ENCODE measurements around the gene SYT17. TPM values are rescaled to one million over a fixed set of nuclear protein-coding genes. Genes with fewer than 3 reads are reported as not detected.

SYT17 gene
- total RNA-seq, 3 donors from 2014 or later = 1.9 to 11.9 (median 5.2) TPM

DNA sequence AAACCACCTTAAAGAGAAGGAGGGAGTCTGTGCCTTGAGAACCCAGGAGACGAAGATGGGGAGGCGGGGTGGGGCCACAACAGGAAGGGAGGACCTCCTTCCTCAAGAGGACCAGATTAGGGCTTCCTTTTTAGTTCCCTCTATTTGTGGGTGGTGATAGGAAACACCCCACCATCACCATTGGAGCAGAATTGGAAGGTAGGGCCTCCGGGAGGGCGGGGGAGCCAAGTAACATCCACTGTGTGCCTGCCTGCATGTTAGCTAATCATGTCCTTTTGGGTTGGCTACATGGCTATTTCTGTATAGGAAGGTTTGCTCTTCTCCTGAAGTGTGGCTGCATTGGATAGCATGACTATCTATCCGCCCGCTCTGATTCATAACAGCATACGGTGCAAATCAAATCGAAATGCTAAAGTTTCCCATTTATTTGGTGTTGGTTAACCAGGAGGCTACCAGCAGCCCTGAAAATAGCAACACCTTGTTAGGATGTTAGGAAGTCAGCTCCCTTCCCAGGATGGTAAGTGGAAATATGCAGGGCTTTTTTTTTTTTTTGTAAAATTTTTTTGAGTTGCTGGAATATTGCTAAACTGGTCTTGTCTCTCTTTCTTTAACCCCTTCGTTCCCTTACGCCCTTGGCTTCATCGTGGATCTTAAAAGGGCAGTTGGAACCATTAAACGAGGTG is 4.2 kb downstream of the SYT17 start:
- no peaks in the 10 kb centered on the region for H3K4me1 ChIP-seq
- no peaks in the 10 kb centered on the region for H3K9me3 ChIP-seq
- intact Hi-C loops (cut with DNase I; ENCODE audit: low total_unique reads) = no loop called here
- TF ChIP-seq POLR2A (IDR thresholded peaks at IDR 0.05) (no peak), POLR2AphosphoS5 (IDR thresholded peaks at IDR 0.05) (no peak)
- TF ChIP-seq, protein P1, sequence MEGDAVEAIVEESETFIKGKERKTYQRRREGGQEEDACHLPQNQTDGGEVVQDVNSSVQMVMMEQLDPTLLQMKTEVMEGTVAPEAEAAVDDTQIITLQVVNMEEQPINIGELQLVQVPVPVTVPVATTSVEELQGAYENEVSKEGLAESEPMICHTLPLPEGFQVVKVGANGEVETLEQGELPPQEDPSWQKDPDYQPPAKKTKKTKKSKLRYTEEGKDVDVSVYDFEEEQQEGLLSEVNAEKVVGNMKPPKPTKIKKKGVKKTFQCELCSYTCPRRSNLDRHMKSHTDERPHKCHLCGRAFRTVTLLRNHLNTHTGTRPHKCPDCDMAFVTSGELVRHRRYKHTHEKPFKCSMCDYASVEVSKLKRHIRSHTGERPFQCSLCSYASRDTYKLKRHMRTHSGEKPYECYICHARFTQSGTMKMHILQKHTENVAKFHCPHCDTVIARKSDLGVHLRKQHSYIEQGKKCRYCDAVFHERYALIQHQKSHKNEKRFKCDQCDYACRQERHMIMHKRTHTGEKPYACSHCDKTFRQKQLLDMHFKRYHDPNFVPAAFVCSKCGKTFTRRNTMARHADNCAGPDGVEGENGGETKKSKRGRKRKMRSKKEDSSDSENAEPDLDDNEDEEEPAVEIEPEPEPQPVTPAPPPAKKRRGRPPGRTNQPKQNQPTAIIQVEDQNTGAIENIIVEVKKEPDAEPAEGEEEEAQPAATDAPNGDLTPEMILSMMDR (IDR thresholded peaks at IDR 0.05) = no peak
- H3K36me3 ChIP-seq = no peaks in the 10 kb centered on the region
- H3K4me3 ChIP-seq = no peak overlapping the region
- H3K27ac ChIP-seq = no peak overlapping the region
- no peaks in the 10 kb centered on the region for H3K27me3 ChIP-seq
- DNase-seq (ENCODE audit: low spot score in 2 of 2) = no peak

DNA sequence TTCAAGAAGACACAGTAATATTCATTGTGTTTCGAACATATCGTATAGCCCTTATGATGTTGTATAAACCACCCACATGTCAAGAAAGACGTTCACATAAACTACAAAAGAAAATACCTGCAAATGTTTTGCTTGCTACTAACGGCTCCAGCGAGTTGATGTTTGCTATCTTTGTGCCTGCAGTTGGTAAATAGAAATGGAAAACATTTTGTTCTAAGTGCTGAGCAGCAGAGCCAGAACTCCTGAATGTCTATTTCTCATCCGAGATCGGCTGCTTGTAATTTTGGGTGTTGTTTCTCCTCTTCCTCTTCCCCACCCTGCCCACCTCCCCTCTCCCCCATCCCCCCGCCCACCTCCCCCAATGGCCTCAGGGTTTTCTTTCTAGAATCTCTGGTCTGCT is 5.0 kb downstream of the SYT17 start:
- Histone ChIP-seq H3K27me3 (no peaks in the 10 kb centered on the region), H3K4me1 (no peaks in the 10 kb centered on the region), H3K9me3 (no peaks in the 10 kb centered on the region), H3K36me3 (no peaks in the 10 kb centered on the region), H3K27ac (no peak overlapping the region), H3K4me3 (no peak overlapping the region)
- no peak for DNase-seq (ENCODE audit: low spot score in 2 of 2)
- TF ChIP-seq POLR2AphosphoS5 (IDR thresholded peaks at IDR 0.05) (no peak), POLR2A (IDR thresholded peaks at IDR 0.05) (no peak)
- TF ChIP-seq, protein P1 (IDR thresholded peaks at IDR 0.05) = no peak
- intact Hi-C loops (cut with DNase I; ENCODE audit: low total_unique reads) = no loop called here

DNA sequence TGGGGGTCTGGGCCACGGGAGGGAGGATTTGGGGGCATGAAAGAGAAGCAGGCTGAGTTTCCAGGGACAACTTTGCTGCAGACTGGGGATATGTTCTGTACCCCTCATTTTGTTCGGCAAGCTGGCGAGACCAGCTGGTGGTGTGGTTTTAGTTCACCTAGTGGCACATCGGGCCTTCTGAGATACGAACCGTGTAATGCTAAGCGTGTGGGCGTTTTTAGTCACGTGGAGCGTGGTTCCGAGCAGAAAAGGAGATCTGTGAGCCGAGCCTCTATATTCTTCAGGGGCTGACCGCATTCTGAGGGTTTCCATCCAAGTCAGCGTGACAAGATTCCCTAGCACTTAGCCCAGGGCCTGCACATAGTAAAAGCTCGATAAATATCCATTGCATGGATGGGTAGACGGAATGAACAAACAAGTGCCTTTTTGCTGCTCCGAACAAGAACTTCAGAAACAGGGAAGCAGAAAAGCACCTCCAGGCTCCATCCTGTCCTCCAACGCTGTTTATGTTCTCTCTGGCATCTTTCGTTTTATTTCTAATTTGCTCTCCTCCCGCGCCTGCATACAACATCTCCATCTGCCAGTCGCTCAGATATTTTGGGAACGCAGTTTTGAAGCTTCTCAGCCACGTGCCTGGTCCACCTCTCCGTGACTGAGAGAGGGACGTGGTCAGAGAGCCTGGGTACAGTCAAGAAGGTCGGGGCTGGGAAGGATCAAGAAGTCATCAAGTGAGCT is 5.8 kb downstream of the SYT17 start:
- H3K4me3 ChIP-seq = no peak overlapping the region

DNA sequence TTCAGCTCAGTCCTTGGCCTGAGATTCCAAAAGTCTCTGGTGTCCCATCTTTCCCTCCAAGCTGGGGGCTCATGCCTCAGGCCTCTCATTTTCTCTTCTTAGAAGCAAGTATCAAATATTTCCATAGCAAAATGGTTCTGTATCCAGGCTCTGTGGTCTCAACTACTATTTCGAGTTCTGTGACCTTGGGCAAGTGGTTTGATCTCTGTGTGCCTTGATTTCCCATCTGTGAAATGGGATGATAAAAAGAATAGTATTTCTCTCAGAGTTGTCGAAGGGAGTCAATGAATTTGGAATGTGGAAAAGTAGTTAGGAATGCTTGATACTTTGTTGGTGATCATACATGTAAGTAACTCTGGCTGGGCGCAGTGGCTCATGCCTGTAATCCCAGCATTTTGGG is 6.4 kb downstream of the SYT17 start:
- no peaks in the 10 kb centered on the region for H3K27me3 ChIP-seq
- H3K9me3 ChIP-seq = no peaks in the 10 kb centered on the region
- H3K4me3 ChIP-seq = no peak overlapping the region
- H3K27ac ChIP-seq = no peak overlapping the region
- no peak for DNase-seq (ENCODE audit: low spot score in 2 of 2)
- no peaks in the 10 kb centered on the region for H3K4me1 ChIP-seq
- intact Hi-C loops (cut with DNase I; ENCODE audit: low total_unique reads) = no loop called here
- TF ChIP-seq, protein P1 (IDR thresholded peaks at IDR 0.05) = no peak
- no peaks in the 10 kb centered on the region for H3K36me3 ChIP-seq

More for the DNA sequence above, 5.8 kb downstream of the SYT17 start:
- no peaks in the 10 kb centered on the region for H3K9me3 ChIP-seq
- H3K4me1 ChIP-seq = no peaks in the 10 kb centered on the region
- TF ChIP-seq POLR2AphosphoS5 (IDR thresholded peaks at IDR 0.05) = no peak
- no peak for TF ChIP-seq POLR2A (IDR thresholded peaks at IDR 0.05)
- TF ChIP-seq, protein P1 (IDR thresholded peaks at IDR 0.05) = no peak
- H3K27ac ChIP-seq = no peak overlapping the region
- intact Hi-C loops (cut with DNase I; ENCODE audit: low total_unique reads) = no loop called here
- H3K36me3 ChIP-seq = no peaks in the 10 kb centered on the region
- H3K27me3 ChIP-seq = no peaks in the 10 kb centered on the region
- no peak for DNase-seq (ENCODE audit: low spot score in 2 of 2)

GRCh38 chr16:19175492-19176262 is 7.6 kb downstream of the SYT17 start:
- intact Hi-C loops (cut with DNase I; ENCODE audit: low total_unique reads) = no loop called here
- H3K36me3 ChIP-seq = no peaks in the 10 kb centered on the region
- no peaks in the 10 kb centered on the region for H3K9me3 ChIP-seq
- TF ChIP-seq POLR2AphosphoS5 (IDR thresholded peaks at IDR 0.05) (no peak), POLR2A (IDR thresholded peaks at IDR 0.05) (no peak)
- TF ChIP-seq, protein P1 (IDR thresholded peaks at IDR 0.05) = no peak
- H3K4me1 ChIP-seq = no peaks in the 10 kb centered on the region
- no peaks in the 10 kb centered on the region for H3K27me3 ChIP-seq
- DNase-seq (ENCODE audit: low spot score in 2 of 2) = no peak
- no peak overlapping the region for H3K27ac ChIP-seq
- no peak overlapping the region for H3K4me3 ChIP-seq
